CD4-positive, CD25-positive, alpha-beta regulatory T cell (primary cell): ENCODE measurements around the gene WSCD1. TPM values are rescaled to one million over a fixed set of nuclear protein-coding genes. Genes with fewer than 3 reads are reported as not detected.

ENCODE experiments used
- ATAC-seq, 2 donors: fragments of 150-1000 bp; cut with Tn5 transposase; one replicate each; pipeline ENCODE4 v1.10.0; 2021; ENCODE audit warnings: low read depth in 2 of 2, moderate number of reproducible peaks in 2 of 2, moderate library complexity in 1 of 2
- DNase-seq, 3 donors: peaks; one replicate each; pipeline versions ENCODE4 v3.0.0 to v3.0.0-alpha.2; 2012 to 2022; ENCODE audit warnings: mixed read lengths in 1 of 3
- H3K27ac ChIP-seq: one replicate; pipeline ENCODE4 v1.7.0; 2013; ENCODE audit warnings: mild to moderate bottlenecking, low read length; ENCODE audit not compliant: insufficient read depth, poor library complexity, severe bottlenecking
- H3K27me3 ChIP-seq: one replicate; pipeline ENCODE4 v1.7.0; 2013; ENCODE audit warnings: low read length; ENCODE audit not compliant: control insufficient read depth, insufficient read depth
- H3K36me3 ChIP-seq: one replicate; pipeline ENCODE4 v1.7.0; 2013; ENCODE audit warnings: mild to moderate bottlenecking, low read length, moderate library complexity; ENCODE audit not compliant: control insufficient read depth, insufficient read depth
- H3K4me1 ChIP-seq: 2 replicates; pipeline ENCODE4 v1.7.0; 2013; ENCODE audit warnings: mild to moderate bottlenecking, low read length; ENCODE audit not compliant: insufficient read depth, control insufficient read depth, poor library complexity, severe bottlenecking
- H3K4me3 ChIP-seq: one replicate; pipeline ENCODE4 v1.7.0; 2013; ENCODE audit warnings: low read depth, mild to moderate bottlenecking, low read length, moderate library complexity
- H3K9me3 ChIP-seq, 2 experiments: 1 replicate in 1 of 2; 2 replicates in 1 of 2; pipeline ENCODE4 v1.7.0; 2013; ENCODE audit warnings: low read length in 2 of 2, mild to moderate bottlenecking in 1 of 2, moderate library complexity in 1 of 2; ENCODE audit not compliant: control insufficient read depth in 2 of 2
- H3K27ac Mint-ChIP-seq, 3 donors: one replicate each; pipeline ENCODE4 v1.8.0; 2020 to 2022; ENCODE audit warnings: mild to moderate bottlenecking in 3 of 3, mixed read lengths in 3 of 3, moderate library complexity in 2 of 3
- H3K27me3 Mint-ChIP-seq: one replicate; pipeline ENCODE4 v1.8.0; 2022; ENCODE audit warnings: mild to moderate bottlenecking, mixed read lengths
- H3K36me3 Mint-ChIP-seq: one replicate; pipeline ENCODE4 v1.8.0; 2020; ENCODE audit warnings: mixed read lengths
- H3K4me1 Mint-ChIP-seq, 4 donors: one replicate each; pipeline ENCODE4 v1.8.0; 2020 to 2022; ENCODE audit warnings: mixed read lengths in 4 of 4, mild to moderate bottlenecking in 1 of 4
- H3K4me3 Mint-ChIP-seq, 4 donors: one replicate each; pipeline ENCODE4 v1.8.0; 2020 to 2022; ENCODE audit warnings: mild to moderate bottlenecking in 4 of 4, mixed read lengths in 4 of 4, moderate library complexity in 3 of 4
- H3K9me3 Mint-ChIP-seq, 7 donors: one replicate each; pipeline ENCODE4 v1.8.0; 2020 to 2022; ENCODE audit warnings: mixed read lengths in 7 of 7, mild to moderate bottlenecking in 3 of 7, moderate library complexity in 2 of 7
- polyA plus RNA-seq, 4 donors: library from polyadenylated mRNA; unstranded; fragments of 300-500 nt; fragmentation: Illumina TruSeq; gene quantifications; one replicate each; pipeline ENCODE4 v1.2.3, GENCODE V29; 2021
- total RNA-seq: library from RNA; stranded (reverse); gene quantifications from one replicate; pipeline ENCODE4 v1.2.3, GENCODE V29; 2022

The WSCD1 gene
- total and polyA plus RNA-seq, 5 donors from 2014 or later: not detected

DNA sequence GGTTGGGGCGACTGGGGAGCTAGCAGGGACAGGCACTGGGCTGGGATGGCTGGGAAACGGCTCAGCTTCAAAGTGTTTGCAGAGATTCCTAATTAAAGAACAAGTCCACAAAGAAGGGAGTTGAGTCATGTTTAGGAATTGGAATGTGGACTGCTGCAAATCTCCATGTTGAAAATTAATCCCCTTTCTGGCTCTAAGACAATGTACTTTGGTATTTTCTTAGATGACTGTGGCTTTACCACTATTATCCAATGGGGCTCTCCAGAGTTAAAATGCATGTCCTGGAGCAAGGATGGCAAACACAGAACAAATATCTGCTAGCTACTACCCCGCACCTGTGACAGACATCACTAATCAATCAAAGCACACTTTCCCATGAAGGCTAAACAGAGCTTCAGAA, 22.2 kb upstream of the WSCD1 start:
- no peaks in the 10 kb centered on the region for H3K36me3 ChIP-seq
- no peak for ATAC-seq
- Mint-ChIP-seq H3K27me3 (no peaks in the 10 kb centered on the region), H3K4me3 (no peak overlapping the region), H3K9me3 (peaks cover 0 to 3% (median 0%) of the 10 kb centered on the region in 7 donors), H3K27ac (no peak overlapping the region), H3K4me1 (no peaks in the 10 kb centered on the region), H3K36me3 (no peaks in the 10 kb centered on the region)
- no peaks in the 10 kb centered on the region for H3K4me1 ChIP-seq
- no peak overlapping the region for H3K4me3 ChIP-seq
- no peak overlapping the region for H3K27ac ChIP-seq
- no peaks in the 10 kb centered on the region for H3K9me3 ChIP-seq
- no peak for DNase-seq
- H3K27me3 ChIP-seq: no peaks in the 10 kb centered on the region

DNA sequence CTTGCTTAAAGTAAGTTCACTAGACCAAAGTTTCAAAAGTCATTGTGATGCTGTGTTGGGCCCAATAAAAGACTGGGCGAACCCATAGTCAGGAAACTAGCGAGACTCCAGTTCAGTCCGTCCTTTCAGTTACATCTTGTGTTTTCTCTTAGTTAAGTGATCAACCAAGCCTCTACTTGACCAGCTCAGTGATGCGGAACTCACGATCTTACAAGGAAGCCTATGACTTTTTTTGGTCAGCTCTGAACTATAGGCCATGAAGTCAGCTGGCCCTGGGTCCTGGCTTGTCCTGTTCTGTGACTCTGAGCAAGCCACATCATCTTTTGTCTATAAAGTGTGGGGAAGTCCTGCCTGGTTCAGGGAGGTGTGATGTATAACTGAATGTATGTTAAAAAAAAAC, 21.7 kb upstream of the WSCD1 start:
- DNase-seq (no peak), ATAC-seq (no peak)
- Mint-ChIP-seq H3K9me3 (peaks cover 0 to 3% (median 0%) of the 10 kb centered on the region in 7 donors), H3K27me3 (no peaks in the 10 kb centered on the region), H3K27ac (no peak overlapping the region), H3K4me1 (no peaks in the 10 kb centered on the region), H3K36me3 (no peaks in the 10 kb centered on the region), H3K4me3 (no peak overlapping the region)
- H3K4me3 ChIP-seq: no peak overlapping the region
- no peaks in the 10 kb centered on the region for H3K4me1 ChIP-seq
- H3K27ac ChIP-seq: no peak overlapping the region
- no peaks in the 10 kb centered on the region for H3K36me3 ChIP-seq
- H3K9me3 ChIP-seq: no peaks in the 10 kb centered on the region
- no peaks in the 10 kb centered on the region for H3K27me3 ChIP-seq

DNA sequence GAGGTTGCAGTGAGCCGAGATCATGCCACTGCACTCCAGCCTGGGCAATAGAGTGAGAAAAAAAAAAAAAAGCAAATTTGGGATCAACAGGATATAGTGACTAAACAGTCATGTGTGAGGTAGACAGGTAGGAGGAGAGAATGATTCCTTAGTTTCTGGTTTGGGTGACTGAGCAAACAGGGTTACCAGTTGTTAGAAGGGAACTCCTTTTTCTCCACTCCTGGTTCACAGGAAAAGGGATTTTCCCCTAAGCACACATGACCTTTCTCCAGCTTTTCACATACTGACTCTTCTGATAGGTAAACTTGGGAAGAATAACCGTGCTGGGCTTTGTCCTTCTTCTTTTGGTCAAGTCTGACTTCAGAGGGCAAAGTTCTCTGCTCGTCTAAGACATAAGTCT, 17.3 kb upstream of the WSCD1 start:
- Histone ChIP-seq H3K9me3 (no peaks in the 10 kb centered on the region), H3K4me3 (no peak overlapping the region), H3K27ac (no peak overlapping the region), H3K36me3 (no peaks in the 10 kb centered on the region), H3K4me1 (no peaks in the 10 kb centered on the region), H3K27me3 (no peaks in the 10 kb centered on the region)
- no peak for DNase-seq
- Mint-ChIP-seq H3K4me1 (no peaks in the 10 kb centered on the region), H3K9me3 (peaks cover 0 to 3% (median 0%) of the 10 kb centered on the region in 7 donors), H3K27me3 (no peaks in the 10 kb centered on the region), H3K27ac (no peak overlapping the region), H3K36me3 (no peaks in the 10 kb centered on the region), H3K4me3 (no peak overlapping the region)
- no peak for ATAC-seq

DNA sequence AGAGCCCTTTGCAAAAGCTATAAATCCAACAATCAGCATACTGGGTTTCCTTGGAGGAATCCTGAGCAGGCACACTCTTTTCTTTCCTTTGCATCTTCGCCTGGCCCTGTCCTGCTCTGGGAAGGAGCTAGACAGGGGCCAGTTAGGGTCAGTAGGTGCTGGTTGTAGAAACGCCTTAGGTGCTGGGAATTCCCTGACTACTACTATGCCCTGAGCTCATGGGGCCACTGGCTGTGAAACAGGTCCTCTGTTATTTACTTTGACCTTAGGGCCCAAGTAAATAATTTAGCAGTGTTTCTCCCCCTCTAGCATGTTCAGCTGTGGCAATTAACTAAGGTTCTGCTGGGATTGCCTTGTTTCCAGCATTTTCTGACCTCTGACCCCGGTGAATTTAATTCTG, 15.8 kb upstream of the WSCD1 start:
- Mint-ChIP-seq H3K36me3 (no peaks in the 10 kb centered on the region), H3K9me3 (peaks cover 0 to 3% (median 0%) of the 10 kb centered on the region in 7 donors), H3K4me3 (no peak overlapping the region), H3K27me3 (no peaks in the 10 kb centered on the region), H3K27ac (no peak overlapping the region), H3K4me1 (no peaks in the 10 kb centered on the region)
- H3K9me3 ChIP-seq: no peaks in the 10 kb centered on the region
- no peak for DNase-seq
- ATAC-seq: no peak
- H3K27ac ChIP-seq: no peak overlapping the region
- H3K27me3 ChIP-seq: no peaks in the 10 kb centered on the region
- H3K4me3 ChIP-seq: no peak overlapping the region
- H3K36me3 ChIP-seq: no peaks in the 10 kb centered on the region
- H3K4me1 ChIP-seq: no peaks in the 10 kb centered on the region

DNA sequence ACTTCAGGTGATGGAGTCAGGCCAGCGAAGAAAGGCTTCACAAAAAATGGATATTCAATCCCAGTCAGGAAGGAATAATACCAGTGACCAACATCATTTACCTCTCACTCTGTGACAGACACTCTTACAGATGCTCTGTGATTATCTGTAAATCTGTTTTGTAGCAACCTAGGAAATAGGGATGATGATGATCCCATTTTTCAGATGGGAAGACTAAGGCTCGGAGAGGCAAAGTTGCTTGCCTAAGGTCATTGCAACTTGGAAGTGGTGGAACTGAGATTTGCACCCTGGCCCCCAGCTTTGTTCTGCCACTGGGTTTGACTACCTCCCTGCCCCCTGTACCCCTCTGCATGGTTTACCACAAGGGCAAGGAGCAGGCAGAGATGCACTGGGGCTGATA, 14.1 kb upstream of the WSCD1 start:
- Histone ChIP-seq H3K9me3 (no peaks in the 10 kb centered on the region), H3K27me3 (no peaks in the 10 kb centered on the region), H3K27ac (no peak overlapping the region), H3K36me3 (no peaks in the 10 kb centered on the region), H3K4me3 (no peak overlapping the region), H3K4me1 (no peaks in the 10 kb centered on the region)
- Mint-ChIP-seq H3K9me3 (no peaks in the 10 kb centered on the region), H3K27ac (no peak overlapping the region), H3K27me3 (no peaks in the 10 kb centered on the region), H3K4me3 (no peak overlapping the region), H3K4me1 (no peaks in the 10 kb centered on the region), H3K36me3 (no peaks in the 10 kb centered on the region)
- ATAC-seq (no peak), DNase-seq (no peak)

DNA sequence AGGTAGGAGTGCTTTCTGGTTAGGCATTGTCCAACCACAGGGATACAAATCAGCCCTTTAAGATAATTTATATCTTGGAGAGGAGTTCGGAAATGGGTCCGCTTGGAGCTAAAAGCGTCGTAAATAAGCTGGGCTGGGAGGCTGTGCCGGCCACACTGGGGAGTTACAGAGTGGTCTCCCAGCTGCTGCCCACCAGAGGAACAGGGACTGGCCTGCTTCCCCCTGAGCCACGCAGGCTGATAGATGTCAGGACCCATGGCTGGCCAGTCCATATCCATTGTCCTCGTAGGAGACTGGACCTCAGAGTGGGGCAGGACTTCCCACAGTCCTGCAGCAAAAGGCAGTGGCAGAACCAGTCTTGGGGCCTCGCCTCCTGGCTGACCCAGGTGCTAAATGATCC, 12.6 kb upstream of the WSCD1 start:
- no peaks in the 10 kb centered on the region for H3K4me1 Mint-ChIP-seq
- H3K27ac Mint-ChIP-seq: no peak overlapping the region
- H3K4me1 ChIP-seq: no peaks in the 10 kb centered on the region
- DNase-seq (no peak), ATAC-seq (no peak)
- no peaks in the 10 kb centered on the region for H3K9me3 Mint-ChIP-seq
- no peaks in the 10 kb centered on the region for H3K27me3 ChIP-seq
- no peaks in the 10 kb centered on the region for H3K36me3 Mint-ChIP-seq
- no peaks in the 10 kb centered on the region for H3K36me3 ChIP-seq
- H3K27ac ChIP-seq: no peak overlapping the region
- H3K9me3 ChIP-seq: no peaks in the 10 kb centered on the region
- peaks cover 4% of the 10 kb centered on the region for H3K27me3 Mint-ChIP-seq
- no peak overlapping the region for H3K4me3 ChIP-seq
- no peak overlapping the region for H3K4me3 Mint-ChIP-seq

DNA sequence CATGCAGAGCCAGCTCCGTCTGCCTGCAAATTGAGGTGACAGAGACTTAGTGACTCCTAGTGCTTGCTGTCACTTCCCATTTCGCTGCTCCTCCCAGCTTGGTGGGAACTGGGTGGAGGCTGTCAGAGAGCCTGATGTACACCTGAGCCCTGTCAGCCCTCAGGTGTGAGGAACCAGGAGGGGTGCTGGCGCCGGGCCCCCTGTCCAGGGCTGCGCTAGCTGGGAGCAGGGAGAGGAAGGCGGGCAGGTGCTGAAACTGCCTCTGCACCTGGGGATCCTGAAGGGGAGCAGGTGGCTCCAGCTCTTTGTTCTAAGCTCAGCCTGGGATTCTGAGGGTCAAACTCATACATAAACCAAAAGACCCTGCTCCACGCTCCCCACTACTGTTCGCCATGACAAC, 10.8 kb upstream of the WSCD1 start:
- Histone ChIP-seq H3K27me3 (no peaks in the 10 kb centered on the region), H3K4me3 (no peak overlapping the region), H3K36me3 (no peaks in the 10 kb centered on the region), H3K9me3 (no peaks in the 10 kb centered on the region), H3K4me1 (no peaks in the 10 kb centered on the region), H3K27ac (no peak overlapping the region)
- Mint-ChIP-seq H3K4me3 (no peak overlapping the region), H3K27me3 (peaks cover 15% of the 10 kb centered on the region), H3K9me3 (no peaks in the 10 kb centered on the region), H3K36me3 (no peaks in the 10 kb centered on the region), H3K27ac (no peak overlapping the region), H3K4me1 (no peaks in the 10 kb centered on the region)
- DNase-seq (no peak), ATAC-seq (no peak)

DNA sequence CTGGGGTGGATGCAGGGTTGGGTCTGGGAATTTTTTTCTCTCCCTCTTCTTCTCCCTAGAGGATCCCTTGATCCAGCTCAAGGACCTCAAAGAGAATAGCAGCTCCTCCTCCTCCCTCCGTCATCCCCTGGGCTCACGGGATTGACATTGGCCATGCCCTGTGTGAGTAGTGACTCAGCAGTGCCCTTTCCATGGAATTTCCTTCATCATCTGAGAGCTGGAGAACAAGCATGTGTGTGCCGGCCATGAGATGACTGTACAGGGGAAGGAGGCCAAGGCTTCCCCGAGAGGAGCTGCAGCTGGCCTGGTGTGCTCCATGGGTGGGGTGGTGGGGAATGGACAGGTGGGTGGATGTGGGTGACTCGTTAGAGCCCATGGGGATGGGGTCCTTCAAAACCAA, 8.9 kb upstream of the WSCD1 start:
- H3K27me3 Mint-ChIP-seq: peaks cover 15% of the 10 kb centered on the region
- no peak overlapping the region for H3K4me3 Mint-ChIP-seq

More for the DNA sequence above, 8.9 kb upstream of the WSCD1 start:
- no peaks in the 10 kb centered on the region for H3K4me1 ChIP-seq
- no peak overlapping the region for H3K4me3 ChIP-seq
- no peak overlapping the region for H3K27ac ChIP-seq
- Mint-ChIP-seq H3K36me3 (no peaks in the 10 kb centered on the region), H3K9me3 (no peaks in the 10 kb centered on the region), H3K27ac (no peak overlapping the region), H3K4me1 (no peaks in the 10 kb centered on the region)
- no peaks in the 10 kb centered on the region for H3K27me3 ChIP-seq
- ATAC-seq (no peak), DNase-seq (no peak)
- H3K9me3 ChIP-seq: no peaks in the 10 kb centered on the region
- no peaks in the 10 kb centered on the region for H3K36me3 ChIP-seq
